ENCODE measurements around the gene CCR4.

Gene CCR4

DNA sequence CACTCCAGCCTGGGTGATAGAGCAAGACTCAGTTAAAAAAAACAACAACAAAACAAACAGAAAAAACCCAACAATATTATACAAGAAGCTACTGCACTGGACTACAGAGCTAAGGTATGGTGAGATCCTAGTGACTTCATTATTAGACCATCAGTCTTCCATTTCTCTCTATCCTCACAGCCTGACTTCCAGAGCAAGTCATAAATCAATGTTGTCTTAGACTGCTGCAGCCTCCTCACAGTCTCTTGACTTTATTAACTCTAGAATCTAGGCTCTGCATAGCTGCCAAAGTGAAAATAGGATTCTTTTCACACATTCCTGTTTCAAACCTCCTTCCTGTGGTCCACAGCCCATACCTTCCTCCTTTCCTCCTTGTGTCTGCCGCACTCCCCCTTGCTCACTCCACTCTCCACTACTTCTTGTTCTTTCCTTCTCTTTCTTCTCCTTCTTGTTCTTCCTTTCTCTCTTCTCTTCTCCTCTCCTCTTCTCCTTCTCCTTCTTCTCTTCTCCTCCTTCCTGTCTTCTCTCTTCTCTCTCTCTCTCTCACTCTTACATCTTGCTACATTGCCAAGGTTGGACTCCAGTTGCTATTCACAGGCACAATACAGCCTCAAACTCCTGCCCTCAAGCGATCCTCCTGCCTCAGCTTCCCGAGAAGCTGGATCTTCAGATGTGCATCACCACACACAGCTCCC, 49.4 kb downstream of the CCR4 start:
- H3K9me2 ChIP-seq (replicated peaks; ENCODE audit: insufficient read depth, low read length): no peaks in the 10 kb centered on the region
- H3K4me1 ChIP-seq (ENCODE audit: low read length): no peaks in the 10 kb centered on the region
- H4K20me1 ChIP-seq (ENCODE audit: insufficient read depth, low read length): no peaks in the 10 kb centered on the region
- no peaks in the 10 kb centered on the region for H3K9me3 ChIP-seq (replicated peaks; ENCODE audit: insufficient read depth, low read length)
- H3K4me2 ChIP-seq (ENCODE audit: low read depth, low read length): no peak overlapping the region
- H3K27ac ChIP-seq (ENCODE audit: low read length): no peak overlapping the region
- no peak overlapping the region for H3K4me3 ChIP-seq (ENCODE audit: low read length)
- H3K9ac ChIP-seq (ENCODE audit: low read length): no peak overlapping the region
- no peak for DNase-seq
- no peaks in the 10 kb centered on the region for H3K79me2 ChIP-seq (ENCODE audit: low read length)
- H3K27me3 ChIP-seq (replicated peaks; ENCODE audit: insufficient read depth, low read length): no peaks in the 10 kb centered on the region
- H2AFZ ChIP-seq (ENCODE audit: low read length): no peak overlapping the region
- TF ChIP-seq CTCF (IDR thresholded peaks at IDR 0.05; ENCODE audit: low read length): no peak
- no peak for TF ChIP-seq EZH2 (optimal IDR thresholded peaks at IDR 0.05; ENCODE audit: low read depth, low read length)
- no peak for TF ChIP-seq EZH2phosphoT487 (IDR thresholded peaks at IDR 0.05; ENCODE audit: low read length)
- no peaks in the 10 kb centered on the region for H3F3A ChIP-seq (ENCODE audit: insufficient read depth, low read length)
- H3K36me3 ChIP-seq (replicated peaks; ENCODE audit: insufficient read depth, low read length): no peaks in the 10 kb centered on the region

GRCh38 chr3:33001889-33002288, 50.4 kb downstream of the CCR4 start:
- Histone ChIP-seq H3K79me2 (ENCODE audit: low read length) (no peaks in the 10 kb centered on the region), H3K9me3 (replicated peaks; ENCODE audit: insufficient read depth, low read length) (no peaks in the 10 kb centered on the region), H3F3A (ENCODE audit: insufficient read depth, low read length) (no peaks in the 10 kb centered on the region), H3K9ac (ENCODE audit: low read length) (no peak overlapping the region), H3K27me3 (replicated peaks; ENCODE audit: insufficient read depth, low read length) (no peaks in the 10 kb centered on the region), H3K4me3 (ENCODE audit: low read length) (no peak overlapping the region), H3K4me1 (ENCODE audit: low read length) (no peaks in the 10 kb centered on the region), H3K36me3 (replicated peaks; ENCODE audit: insufficient read depth, low read length) (no peaks in the 10 kb centered on the region), H2AFZ (ENCODE audit: low read length) (no peak overlapping the region), H3K9me2 (replicated peaks; ENCODE audit: insufficient read depth, low read length) (no peaks in the 10 kb centered on the region), H3K27ac (ENCODE audit: low read length) (no peak overlapping the region), H3K4me2 (ENCODE audit: low read depth, low read length) (no peak overlapping the region), H4K20me1 (ENCODE audit: insufficient read depth, low read length) (no peaks in the 10 kb centered on the region)
- TF ChIP-seq EZH2 (optimal IDR thresholded peaks at IDR 0.05; ENCODE audit: low read depth, low read length): no peak
- no peak for TF ChIP-seq CTCF (IDR thresholded peaks at IDR 0.05; ENCODE audit: low read length)
- TF ChIP-seq EZH2phosphoT487 (IDR thresholded peaks at IDR 0.05; ENCODE audit: low read length): no peak
- DNase-seq: no peak

DNA sequence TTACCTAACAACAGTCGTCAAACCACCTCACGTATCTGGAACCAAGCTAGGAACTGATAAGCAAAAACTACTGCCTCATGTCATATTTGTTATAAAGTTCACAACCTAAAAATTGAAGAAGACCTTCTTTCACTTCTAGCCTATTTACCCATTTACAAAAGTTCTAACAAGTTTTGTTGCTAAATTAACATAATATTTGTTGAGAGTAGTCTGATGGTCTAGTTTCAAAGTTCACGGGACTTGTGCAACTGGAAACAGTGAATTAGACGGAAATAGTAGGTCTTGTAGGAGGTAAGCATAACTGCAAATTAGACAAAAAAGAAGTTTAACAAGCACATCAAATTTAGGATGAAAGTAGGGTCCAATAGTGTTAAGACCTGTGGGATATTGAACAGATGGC, 51.9 kb downstream of the CCR4 start:
- no peaks in the 10 kb centered on the region for H3F3A ChIP-seq (ENCODE audit: insufficient read depth, low read length)
- H3K36me3 ChIP-seq (replicated peaks; ENCODE audit: insufficient read depth, low read length): no peaks in the 10 kb centered on the region
- no peak for TF ChIP-seq EZH2phosphoT487 (IDR thresholded peaks at IDR 0.05; ENCODE audit: low read length)
- TF ChIP-seq CTCF (IDR thresholded peaks at IDR 0.05; ENCODE audit: low read length): no peak
- TF ChIP-seq EZH2 (optimal IDR thresholded peaks at IDR 0.05; ENCODE audit: low read depth, low read length): no peak
- DNase-seq: no peak
- H4K20me1 ChIP-seq (ENCODE audit: insufficient read depth, low read length): no peaks in the 10 kb centered on the region
- H3K4me1 ChIP-seq (ENCODE audit: low read length): no peaks in the 10 kb centered on the region
- no peaks in the 10 kb centered on the region for H3K27me3 ChIP-seq (replicated peaks; ENCODE audit: insufficient read depth, low read length)
- no peak overlapping the region for H3K27ac ChIP-seq (ENCODE audit: low read length)
- no peaks in the 10 kb centered on the region for H3K79me2 ChIP-seq (ENCODE audit: low read length)
- H3K4me3 ChIP-seq (ENCODE audit: low read length): no peak overlapping the region
- H2AFZ ChIP-seq (ENCODE audit: low read length): no peak overlapping the region
- no peak overlapping the region for H3K4me2 ChIP-seq (ENCODE audit: low read depth, low read length)
- H3K9ac ChIP-seq (ENCODE audit: low read length): no peak overlapping the region
- H3K9me3 ChIP-seq (replicated peaks; ENCODE audit: insufficient read depth, low read length): no peaks in the 10 kb centered on the region
- H3K9me2 ChIP-seq (replicated peaks; ENCODE audit: insufficient read depth, low read length): no peaks in the 10 kb centered on the region

All from MM.1S (cell line).